Right lobe of liver (tissue), 4 donors: ENCODE results near the gene SMAD1.

Experiments
- CTCF ChIP-seq, 4 donors: fragments of 200-600 bp in 3 of 4; fragments of 450-650 bp in 1 of 4; IDR thresholded peaks; one replicate each; pipeline versions ENCODE4 v1.5.1 to v1.8.0; 2016 to 2022; ENCODE audit warnings: antibody characterized with exemption in 4 of 4, mild to moderate bottlenecking in 2 of 4
- POLR2A ChIP-seq: fragments of 450-650 bp; IDR thresholded peaks from one replicate; pipeline ENCODE4 v1.6.1; 2017; ENCODE audit warnings: antibody characterized with exemption, mild to moderate bottlenecking
- donor health status: DM: no; HTN: no; CAD: no.
- donor health status: DM: no; HTN: no; CAD: no.
- donor health status: DM: no; HTN: yes; CAD: no.

- TF ChIP-seq POLR2A, result no peak
- no peak for TF ChIP-seq CTCF (IDR thresholded peaks at IDR 0.05)
Measured at GRCh38 chr4:145521282-145521681, 39.6 kb downstream of the SMAD1 start.
